Tibial nerve (tissue), 4 donors: ENCODE measurements around the gene TRIM41.

Source experiments
- EP300 ChIP-seq, 2 donors: sonication (generic); formaldehyde crosslinking; IDR thresholded peaks; one replicate each; pipeline ENCODE4 v1.6.1; 2017; ENCODE audit warnings: antibody characterized with exemption in 2 of 2, mild to moderate bottlenecking in 1 of 2
- POLR2A ChIP-seq, 2 donors: fragments of 450-650 bp; IDR thresholded peaks; one replicate each; pipeline ENCODE4 v1.6.1; 2017; ENCODE audit warnings: antibody characterized with exemption in 2 of 2, mild to moderate bottlenecking in 2 of 2, moderate library complexity in 2 of 2
- TF ChIP-seq, protein P1 (sequence below), 5 experiments: fragments of 200-600 bp in 3 of 5; fragments of 450-650 bp in 2 of 5; sonication (generic) in 3 of 5; IDR thresholded peaks; one replicate each; pipeline ENCODE4 v1.5.1; 2016 to 2019; ENCODE audit warnings: antibody characterized with exemption in 5 of 5, mild to moderate bottlenecking in 3 of 5, moderate library complexity in 2 of 5

DNA sequence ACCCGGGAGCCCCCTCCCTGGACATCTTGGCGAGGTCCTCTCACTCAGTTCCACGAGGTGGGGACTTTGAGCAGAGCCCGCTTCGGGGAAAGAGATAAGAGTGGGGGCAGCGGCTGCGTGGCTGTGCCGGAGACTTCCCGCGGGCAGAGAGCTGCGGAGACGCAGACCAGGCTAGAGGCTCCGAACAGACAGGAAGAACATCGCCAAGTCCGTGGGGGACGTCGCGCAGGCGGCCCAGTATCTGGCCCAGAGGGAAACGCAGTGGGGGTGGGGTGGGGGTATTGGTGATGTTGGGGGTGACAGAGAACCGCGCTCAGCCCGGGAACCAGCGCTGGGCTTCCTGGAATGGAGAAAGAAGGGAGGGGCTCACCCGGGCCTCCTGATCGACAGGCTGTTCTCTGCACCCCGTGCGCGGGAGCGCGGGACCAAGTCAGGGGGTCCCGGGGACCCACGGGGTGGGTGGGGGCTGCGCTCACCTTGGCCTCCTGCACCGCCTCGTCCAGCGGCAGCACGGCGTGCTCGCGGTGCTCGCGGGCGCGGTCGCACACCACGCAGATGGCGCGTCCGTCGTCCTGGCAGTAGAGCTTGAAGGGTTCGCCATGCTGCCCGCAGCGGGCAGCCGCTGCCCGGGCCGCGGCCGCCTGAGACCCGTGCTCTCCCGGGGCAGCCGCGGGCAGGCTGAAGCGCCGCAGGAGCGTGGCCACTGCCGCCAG is 18.8 kb upstream of the TRIM41 start:
- TF ChIP-seq POLR2A (IDR thresholded peaks at IDR 0.05) (no peak), EP300 (IDR thresholded peaks at IDR 0.05) (no peak)
- TF ChIP-seq, protein P1, sequence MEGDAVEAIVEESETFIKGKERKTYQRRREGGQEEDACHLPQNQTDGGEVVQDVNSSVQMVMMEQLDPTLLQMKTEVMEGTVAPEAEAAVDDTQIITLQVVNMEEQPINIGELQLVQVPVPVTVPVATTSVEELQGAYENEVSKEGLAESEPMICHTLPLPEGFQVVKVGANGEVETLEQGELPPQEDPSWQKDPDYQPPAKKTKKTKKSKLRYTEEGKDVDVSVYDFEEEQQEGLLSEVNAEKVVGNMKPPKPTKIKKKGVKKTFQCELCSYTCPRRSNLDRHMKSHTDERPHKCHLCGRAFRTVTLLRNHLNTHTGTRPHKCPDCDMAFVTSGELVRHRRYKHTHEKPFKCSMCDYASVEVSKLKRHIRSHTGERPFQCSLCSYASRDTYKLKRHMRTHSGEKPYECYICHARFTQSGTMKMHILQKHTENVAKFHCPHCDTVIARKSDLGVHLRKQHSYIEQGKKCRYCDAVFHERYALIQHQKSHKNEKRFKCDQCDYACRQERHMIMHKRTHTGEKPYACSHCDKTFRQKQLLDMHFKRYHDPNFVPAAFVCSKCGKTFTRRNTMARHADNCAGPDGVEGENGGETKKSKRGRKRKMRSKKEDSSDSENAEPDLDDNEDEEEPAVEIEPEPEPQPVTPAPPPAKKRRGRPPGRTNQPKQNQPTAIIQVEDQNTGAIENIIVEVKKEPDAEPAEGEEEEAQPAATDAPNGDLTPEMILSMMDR (IDR thresholded peaks at IDR 0.05), result no peak
